ENCODE data around the gene SLC30A4. TPM values are rescaled to one million over a fixed set of nuclear protein-coding genes. Genes with fewer than 3 reads are reported as not detected.
A peak's percentile ranks its signal among the peaks of the same experiment; 100 is the strongest.

SLC30A4 gene
- total and polyA plus RNA-seq, 2 of the 8 experiments (the other 6 are each of a cell fraction or from before 2014, with no cell fraction given) = under 0.01 to 0.07 TPM

GRCh38 chr15:45523166-45523460, 558 bp upstream of the SLC30A4 start:
- FAIRE-seq = no peak

More at GRCh38 chr15:45523166-45523460, 558 bp upstream of the SLC30A4 start:
- Histone ChIP-seq H3K14ac (ENCODE audit: insufficient read length) (no peak overlapping the region), H2BK15ac (ENCODE audit: low read length) (no peak overlapping the region), H2BK5ac (ENCODE audit: low read depth, low read length) (no peak overlapping the region), H4K20me1 (replicated peaks in 1 of 2; ENCODE audit: control insufficient read depth in 1 of 2, insufficient read depth in 2 of 2, low read length in 2 of 2) (no peaks in the 10 kb centered on the region), H3K56ac (replicated peaks; ENCODE audit: insufficient read length, low read depth, low read length) (no peak overlapping the region), H3K27ac (ENCODE audit: low read depth, low read length) (no peak overlapping the region), H4K8ac (ENCODE audit: extremely low read depth, insufficient read depth, low read length) (no peak overlapping the region), H3K79me2 (ENCODE audit: control insufficient read depth in 1 of 2, insufficient read depth in 2 of 2, low read length in 2 of 2) (no peaks in the 10 kb centered on the region), H2AFZ (ENCODE audit: low read length) (0 out of 2 replicates have a peak overlapping the region, but pooled peaks have one; percentile 79), H4K91ac (replicated peaks; ENCODE audit: insufficient read length, low read length) (no peak overlapping the region), H3K9me3 (ENCODE audit: insufficient read depth in 2 of 2, low read depth in 1 of 2, low read length in 1 of 2) (no peaks in the 10 kb centered on the region), H2BK12ac (ENCODE audit: low read depth, low read length) (no peak overlapping the region), H3K4me2 (ENCODE audit: insufficient read depth in 1 of 2, low read depth in 2 of 2, low read length in 2 of 2) (peak overlapping the region; percentile 73 to 74), H3K4ac (replicated peaks; ENCODE audit: insufficient read length, low read depth, low read length) (no peak overlapping the region), H2BK20ac (ENCODE audit: low read length) (no peak overlapping the region), H3K4me1 (replicated peaks in 1 of 4; ENCODE audit: control insufficient read depth in 3 of 4, insufficient read depth in 4 of 4, low read length in 3 of 4) (peaks cover 0 to 3% (median 0%) of the 10 kb centered on the region in 4 experiments; a peak in 3 of 7 replicates), H3K27me3 (replicated peaks in 1 of 4; ENCODE audit: control insufficient read depth in 3 of 4, extremely low read depth in 1 of 4, insufficient read depth in 3 of 4, low read length in 3 of 4) (peaks cover 28 to 52% (median 41%) of the 10 kb centered on the region in 4 experiments), H3K9ac (replicated peaks in 1 of 4; ENCODE audit: extremely low read depth in 1 of 4, low read depth in 3 of 4, low read length in 3 of 4) (no peak overlapping the region), H3K4me3 (ENCODE audit: extremely low read depth in 1 of 4, insufficient read depth in 2 of 4, low read depth in 3 of 4, low read length in 4 of 4) (peak overlapping the region; percentile 38 to 59 (median 42)), H3K23me2 (ENCODE audit: low read depth, low read length) (peaks cover 4% of the 10 kb centered on the region; the same call in 1 of the 2 replicates), H2AK5ac (ENCODE audit: low read depth, low read length) (no peak overlapping the region), H2BK120ac (replicated peaks; ENCODE audit: low read depth, low read length) (no peak overlapping the region), H3K79me1 (ENCODE audit: low read depth, low read length) (no peaks in the 10 kb centered on the region), H4K5ac (ENCODE audit: insufficient read length, low read depth, low read length) (no peak overlapping the region), H3K18ac (ENCODE audit: extremely low read depth, low read length) (no peak overlapping the region), H3K23ac (ENCODE audit: insufficient read length) (no peak overlapping the region), H3K36me3 (ENCODE audit: control insufficient read depth in 2 of 4, insufficient read depth in 4 of 4, low read length in 3 of 4) (no peaks in the 10 kb centered on the region)
- 45% methylated on average over 7 of the region's 7 CpGs; no CpG with 5 or more reads in 1 of the 2 experiments for WGBS, 2 experiments (ENCODE audit: extremely low coverage in 1 of 2, insufficient coverage in 1 of 2, insufficient read length in 1 of 2, insufficient replicate concordance in 2 of 2, low coverage in 1 of 2, low lambda C conversion rate in 2 of 2, missing lambda C conversion rate in 1 of 2)
- no peak for DNase-seq (ENCODE audit: low read depth in 1 of 2, low spot score in 2 of 2)
- POLR2A ChIA-PET (ENCODE audit: partially characterized antibody) = interaction anchor here (0.9 kb wide), 1 partner anchor 51 kb away, joined by 3 read pairs; no protein-coding TSS in a partner anchor
- TF ChIP-seq POU5F1 (IDR thresholded peaks at IDR 0.05; ENCODE audit: low read depth, low read length) (no peak), EGR1 (IDR thresholded peaks at IDR 0.05; ENCODE audit: borderline replicate concordance, low read depth, low read length) (no peak), SP2 (IDR thresholded peaks at IDR 0.05; ENCODE audit: low read length) (no peak), MAFK (IDR thresholded peaks at IDR 0.05; ENCODE audit: low read depth, low read length) (no peak), RAD21 (IDR thresholded peaks at IDR 0.05 in 1 of 2, conservative IDR thresholded peaks at IDR 0.05 in 1 of 2; ENCODE audit: low read depth in 2 of 2, low read length in 2 of 2) (no peak), TAF7 (optimal IDR thresholded peaks at IDR 0.05; ENCODE audit: borderline replicate concordance, low read depth, low read length) (no peak), SP4 (IDR thresholded peaks at IDR 0.05; ENCODE audit: low read length) (no peak), CEBPB (IDR thresholded peaks at IDR 0.05; ENCODE audit: low read depth, low read length) (no peak)
- TF ChIP-seq, protein P1, sequence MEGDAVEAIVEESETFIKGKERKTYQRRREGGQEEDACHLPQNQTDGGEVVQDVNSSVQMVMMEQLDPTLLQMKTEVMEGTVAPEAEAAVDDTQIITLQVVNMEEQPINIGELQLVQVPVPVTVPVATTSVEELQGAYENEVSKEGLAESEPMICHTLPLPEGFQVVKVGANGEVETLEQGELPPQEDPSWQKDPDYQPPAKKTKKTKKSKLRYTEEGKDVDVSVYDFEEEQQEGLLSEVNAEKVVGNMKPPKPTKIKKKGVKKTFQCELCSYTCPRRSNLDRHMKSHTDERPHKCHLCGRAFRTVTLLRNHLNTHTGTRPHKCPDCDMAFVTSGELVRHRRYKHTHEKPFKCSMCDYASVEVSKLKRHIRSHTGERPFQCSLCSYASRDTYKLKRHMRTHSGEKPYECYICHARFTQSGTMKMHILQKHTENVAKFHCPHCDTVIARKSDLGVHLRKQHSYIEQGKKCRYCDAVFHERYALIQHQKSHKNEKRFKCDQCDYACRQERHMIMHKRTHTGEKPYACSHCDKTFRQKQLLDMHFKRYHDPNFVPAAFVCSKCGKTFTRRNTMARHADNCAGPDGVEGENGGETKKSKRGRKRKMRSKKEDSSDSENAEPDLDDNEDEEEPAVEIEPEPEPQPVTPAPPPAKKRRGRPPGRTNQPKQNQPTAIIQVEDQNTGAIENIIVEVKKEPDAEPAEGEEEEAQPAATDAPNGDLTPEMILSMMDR (IDR thresholded peaks at IDR 0.05; ENCODE audit: control extremely low read depth in 1 of 3, insufficient read depth in 1 of 3, low read depth in 1 of 3, low read length in 3 of 3) = no peak
- CTCF ChIA-PET (ENCODE audit: partially characterized antibody) = interaction anchor here (0.6 to 1.8 kb wide), 2 partner anchors 51 to 140 kb away, joined by 5 to 7 read pairs; no protein-coding TSS in a partner anchor

All from H1 (cell line).